Tibial nerve (tissue), 3 donors: ENCODE data around the gene NAP1L4.

Experiments used
- POLR2A ChIP-seq, 2 donors: fragments of 450-650 bp; IDR thresholded peaks; one replicate each; pipeline ENCODE4 v1.6.1; 2017; ENCODE audit warnings: antibody characterized with exemption in 2 of 2, mild to moderate bottlenecking in 2 of 2, moderate library complexity in 2 of 2
- TF ChIP-seq, protein P1 (sequence below), 5 experiments: fragments of 200-600 bp in 3 of 5; fragments of 450-650 bp in 2 of 5; sonication (generic) in 3 of 5; IDR thresholded peaks; one replicate each; pipeline ENCODE4 v1.5.1; 2016 to 2019; ENCODE audit warnings: antibody characterized with exemption in 5 of 5, mild to moderate bottlenecking in 3 of 5, moderate library complexity in 2 of 5

DNA sequence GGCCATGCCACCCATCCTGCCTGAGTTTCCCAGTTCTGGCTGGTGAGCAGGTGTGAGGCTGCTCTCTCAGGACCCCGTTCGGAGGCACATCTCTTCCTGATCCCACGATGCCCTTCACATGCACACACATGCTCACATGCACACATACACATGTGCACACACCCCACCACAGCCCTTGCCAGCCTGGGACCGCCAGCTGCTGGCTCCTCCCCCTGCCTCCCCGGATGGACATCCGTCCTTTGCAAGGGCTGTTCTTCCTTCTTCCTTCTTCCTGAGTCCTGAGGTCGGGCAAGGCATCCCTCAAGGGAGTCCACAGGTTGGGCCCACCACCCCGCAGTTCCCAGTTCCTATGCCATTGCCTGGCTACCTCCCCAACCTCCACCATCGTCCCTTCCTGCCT is 96.1 kb downstream of the NAP1L4 start:
- TF ChIP-seq, protein P1, sequence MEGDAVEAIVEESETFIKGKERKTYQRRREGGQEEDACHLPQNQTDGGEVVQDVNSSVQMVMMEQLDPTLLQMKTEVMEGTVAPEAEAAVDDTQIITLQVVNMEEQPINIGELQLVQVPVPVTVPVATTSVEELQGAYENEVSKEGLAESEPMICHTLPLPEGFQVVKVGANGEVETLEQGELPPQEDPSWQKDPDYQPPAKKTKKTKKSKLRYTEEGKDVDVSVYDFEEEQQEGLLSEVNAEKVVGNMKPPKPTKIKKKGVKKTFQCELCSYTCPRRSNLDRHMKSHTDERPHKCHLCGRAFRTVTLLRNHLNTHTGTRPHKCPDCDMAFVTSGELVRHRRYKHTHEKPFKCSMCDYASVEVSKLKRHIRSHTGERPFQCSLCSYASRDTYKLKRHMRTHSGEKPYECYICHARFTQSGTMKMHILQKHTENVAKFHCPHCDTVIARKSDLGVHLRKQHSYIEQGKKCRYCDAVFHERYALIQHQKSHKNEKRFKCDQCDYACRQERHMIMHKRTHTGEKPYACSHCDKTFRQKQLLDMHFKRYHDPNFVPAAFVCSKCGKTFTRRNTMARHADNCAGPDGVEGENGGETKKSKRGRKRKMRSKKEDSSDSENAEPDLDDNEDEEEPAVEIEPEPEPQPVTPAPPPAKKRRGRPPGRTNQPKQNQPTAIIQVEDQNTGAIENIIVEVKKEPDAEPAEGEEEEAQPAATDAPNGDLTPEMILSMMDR (IDR thresholded peaks at IDR 0.05) = no peak
- TF ChIP-seq POLR2A (IDR thresholded peaks at IDR 0.05) = no peak
